ENCODE measurements around the gene CPLX3.

GRCh38 chr15:74833376-74834107 is 7.1 kb downstream of the CPLX3 start:
- no peak for TF ChIP-seq POLR2AphosphoS5 (IDR thresholded peaks at IDR 0.05; ENCODE audit: low read depth, low read length)
- TF ChIP-seq SP1 (IDR thresholded peaks at IDR 0.05; ENCODE audit: low read depth, low read length): no peak
- no peak for TF ChIP-seq ZNF274 (IDR thresholded peaks at IDR 0.05; ENCODE audit: borderline replicate concordance, extremely low read depth, low read length)
- TF ChIP-seq JUND (IDR thresholded peaks at IDR 0.05; ENCODE audit: low read length): no peak
- no peak for TF ChIP-seq EZH2 (IDR thresholded peaks at IDR 0.05; ENCODE audit: low read depth, low read length, severe bottlenecking)
- TF ChIP-seq, protein P1, sequence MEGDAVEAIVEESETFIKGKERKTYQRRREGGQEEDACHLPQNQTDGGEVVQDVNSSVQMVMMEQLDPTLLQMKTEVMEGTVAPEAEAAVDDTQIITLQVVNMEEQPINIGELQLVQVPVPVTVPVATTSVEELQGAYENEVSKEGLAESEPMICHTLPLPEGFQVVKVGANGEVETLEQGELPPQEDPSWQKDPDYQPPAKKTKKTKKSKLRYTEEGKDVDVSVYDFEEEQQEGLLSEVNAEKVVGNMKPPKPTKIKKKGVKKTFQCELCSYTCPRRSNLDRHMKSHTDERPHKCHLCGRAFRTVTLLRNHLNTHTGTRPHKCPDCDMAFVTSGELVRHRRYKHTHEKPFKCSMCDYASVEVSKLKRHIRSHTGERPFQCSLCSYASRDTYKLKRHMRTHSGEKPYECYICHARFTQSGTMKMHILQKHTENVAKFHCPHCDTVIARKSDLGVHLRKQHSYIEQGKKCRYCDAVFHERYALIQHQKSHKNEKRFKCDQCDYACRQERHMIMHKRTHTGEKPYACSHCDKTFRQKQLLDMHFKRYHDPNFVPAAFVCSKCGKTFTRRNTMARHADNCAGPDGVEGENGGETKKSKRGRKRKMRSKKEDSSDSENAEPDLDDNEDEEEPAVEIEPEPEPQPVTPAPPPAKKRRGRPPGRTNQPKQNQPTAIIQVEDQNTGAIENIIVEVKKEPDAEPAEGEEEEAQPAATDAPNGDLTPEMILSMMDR (IDR thresholded peaks at IDR 0.05; ENCODE audit: control extremely low read depth in 1 of 3, insufficient read depth in 1 of 3, low read depth in 1 of 3, low read length in 3 of 3): no peak

Data from H1 (cell line).